NK-92 (cell line): ENCODE measurements around the gene CENATAC.
A peak's percentile ranks its signal among the peaks of the same experiment; 100 is the strongest.
"Not testable (repeated sequence)": the region's sequence is repeated elsewhere in the genome, so short reads cannot be mapped to it uniquely, and the experiment has no call there.

Experiments
- DNase-seq: peaks from one replicate; lab custom pipeline; 2025; ENCODE audit not compliant: unreplicated experiment; lab: John Stamatoyannopoulos, UW

Gene CENATAC

DNA sequence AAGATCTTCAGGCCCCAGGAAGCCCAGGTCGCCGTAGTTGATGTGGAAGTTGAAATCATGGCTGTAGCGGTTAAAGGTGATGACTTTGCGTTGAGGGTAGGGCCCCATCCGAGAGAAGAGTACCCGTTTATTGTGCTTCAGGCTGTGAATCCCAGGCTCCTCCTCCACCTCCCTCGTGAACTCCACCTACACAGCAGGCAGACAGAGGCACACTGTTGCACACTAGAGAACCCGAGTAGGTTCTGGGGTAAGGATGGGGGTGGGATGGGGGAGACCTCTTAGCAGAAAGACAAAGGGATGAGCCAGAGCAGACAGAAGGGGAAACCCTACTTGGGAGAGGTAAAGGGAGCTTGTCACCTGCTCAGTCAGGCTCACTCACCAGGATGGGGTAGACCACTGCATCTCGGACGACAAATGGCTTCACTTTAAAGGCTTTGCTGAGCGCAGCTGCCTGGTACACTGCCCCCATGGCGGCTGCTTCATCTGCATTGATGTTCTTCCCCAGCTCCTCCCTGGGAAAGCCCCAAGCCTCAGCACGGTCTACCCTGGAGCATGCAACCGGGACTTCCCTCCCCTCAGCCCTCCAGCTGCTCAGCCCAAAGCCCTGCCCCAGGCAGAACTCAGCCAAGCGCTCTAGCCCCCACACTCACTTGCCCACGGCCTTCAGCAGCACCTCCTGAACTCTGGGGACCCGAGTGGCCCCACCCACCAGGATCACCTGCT is 53.7 kb downstream of the CENATAC start:
- no peak for DNase-seq

- no peak for DNase-seq
Measured at GRCh38 chr11:119052163-119052814, 54.4 kb downstream of the CENATAC start.

- no peak for DNase-seq
Measured at GRCh38 chr11:119054418-119054817, 56.5 kb downstream of the CENATAC start.

GRCh38 chr11:119055901-119056300 is 58.0 kb downstream of the CENATAC start:
- no peak for DNase-seq

- DNase-seq, result no peak
Measured at GRCh38 chr11:119056421-119056999, 58.6 kb downstream of the CENATAC start.

GRCh38 chr11:119057000-119057769 is 59.2 kb downstream of the CENATAC start, which contains the start of gene HYOU1:
TSS of gene HYOU1 (minus strand) at chr11:119057205. CDS start at chr11:119056160, 1,045 bp downstream.
- peak; percentile 76 for DNase-seq

DNA sequence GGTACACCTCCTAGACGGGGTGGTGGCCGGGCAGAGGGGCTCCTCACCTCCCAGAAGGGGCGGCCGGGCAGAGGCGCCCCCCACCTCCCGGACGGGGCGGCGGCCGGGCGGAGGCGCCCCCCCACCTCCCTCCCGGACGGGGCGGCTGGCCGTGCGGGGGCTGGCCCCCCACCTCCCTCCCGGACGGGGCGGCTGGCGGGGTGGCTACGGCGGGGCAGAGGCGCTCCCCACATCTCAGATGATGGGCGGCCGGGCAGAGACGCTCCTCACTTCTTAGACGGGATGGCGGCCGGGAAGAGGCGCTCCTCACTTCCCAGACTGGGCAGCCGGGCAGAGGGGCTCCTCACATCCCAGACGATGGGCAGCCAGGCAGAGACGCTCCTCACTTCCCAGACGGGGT is 61.2 kb downstream of the CENATAC start:
- DNase-seq, result not testable (repeated sequence)

- DNase-seq, result no peak
Measured at GRCh38 chr11:119061256-119061655, 63.3 kb downstream of the CENATAC start.

DNA sequence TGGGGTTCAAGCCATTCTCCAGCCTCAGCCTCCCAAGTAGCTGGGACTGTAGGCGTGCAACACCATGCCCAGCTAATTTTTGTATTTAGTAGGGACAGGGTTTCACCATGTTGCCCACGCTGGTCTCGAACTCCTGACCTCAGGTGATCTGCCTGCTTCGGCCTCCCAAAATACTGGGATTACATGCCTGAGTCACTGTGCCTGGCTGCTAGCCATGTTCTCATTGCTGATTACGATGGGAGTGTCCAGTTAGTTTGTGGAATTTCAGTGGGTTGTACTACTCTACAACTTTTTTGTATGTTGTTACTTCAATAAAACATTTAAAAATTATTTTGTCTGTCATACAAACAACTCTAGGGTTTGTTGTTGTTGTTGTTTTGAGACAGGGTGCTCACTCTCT is 64.8 kb downstream of the CENATAC start:
- DNase-seq, result no peak

GRCh38 chr11:119065369-119065768 is 67.4 kb downstream of the CENATAC start:
- DNase-seq, result no peak
